GM21825 (cell line): ENCODE measurements around the gene NLGN1.

ENCODE experiments used
- ATAC-seq: cut with Tn5 transposase; IDR thresholded peaks from one replicate; pipeline ENCODE4 v1.9.1; 2021; ENCODE audit warnings: mild to moderate bottlenecking, moderate library complexity; ENCODE audit not compliant: unreplicated experiment

The NLGN1 gene

DNA sequence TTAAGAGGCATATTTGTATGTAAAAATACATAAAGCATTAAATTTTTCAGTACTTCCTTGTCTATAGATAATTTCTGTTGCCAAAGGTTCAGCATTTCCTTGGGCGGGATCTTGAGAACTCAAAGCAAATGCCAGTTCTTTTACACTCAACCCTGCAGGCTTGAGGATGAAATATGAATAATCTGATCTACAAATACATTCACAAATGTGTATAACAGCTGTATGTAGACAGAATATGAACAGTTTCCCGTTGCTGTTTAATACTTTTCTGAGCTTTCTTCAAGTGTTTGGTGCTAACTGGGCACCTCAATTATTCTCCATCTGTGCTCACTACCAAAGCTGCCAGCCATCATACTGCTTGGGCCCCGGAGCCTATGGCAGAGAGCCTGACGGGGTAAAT, 661.3 kb downstream of the NLGN1 start:
- ATAC-seq, result no peak

DNA sequence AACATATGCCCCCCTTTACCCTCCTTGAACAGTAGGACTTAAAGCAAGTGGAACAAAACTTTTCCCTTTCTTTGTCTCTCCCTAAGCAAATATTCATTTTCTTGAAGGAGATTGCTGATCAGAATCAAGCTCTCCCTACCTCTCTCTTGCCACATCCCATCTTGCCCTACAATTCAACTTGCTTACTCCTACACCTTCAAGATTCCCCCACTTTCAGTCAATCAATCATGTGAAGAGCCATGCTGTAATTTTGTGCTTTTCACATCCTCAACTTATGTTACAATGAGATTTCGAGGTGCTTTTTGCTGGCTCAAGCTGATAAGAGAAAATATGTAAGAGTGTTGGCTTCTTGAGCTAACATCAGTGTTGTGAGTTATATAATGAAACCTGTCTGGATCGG, 662.9 kb downstream of the NLGN1 start:
- no peak for ATAC-seq

DNA sequence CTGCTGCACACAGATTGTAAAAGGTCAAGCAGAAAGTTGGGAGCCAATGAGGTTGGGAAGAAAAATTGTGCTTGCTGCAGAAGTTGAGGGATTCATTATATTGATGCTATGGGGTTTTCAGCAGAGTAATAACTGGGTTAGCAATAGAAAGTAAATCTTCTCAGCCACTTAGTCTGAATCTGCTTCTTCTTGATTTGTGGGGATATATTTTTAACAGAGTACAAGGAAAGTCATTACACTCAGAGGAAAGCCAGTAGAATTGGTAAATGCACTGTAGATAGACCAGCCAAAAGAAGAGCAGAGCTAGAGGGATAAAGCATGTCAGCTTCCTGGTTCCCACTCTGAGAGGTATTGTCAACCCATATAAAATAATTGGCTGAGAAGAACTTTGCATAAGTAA, 663.6 kb downstream of the NLGN1 start:
- ATAC-seq, result no peak

DNA sequence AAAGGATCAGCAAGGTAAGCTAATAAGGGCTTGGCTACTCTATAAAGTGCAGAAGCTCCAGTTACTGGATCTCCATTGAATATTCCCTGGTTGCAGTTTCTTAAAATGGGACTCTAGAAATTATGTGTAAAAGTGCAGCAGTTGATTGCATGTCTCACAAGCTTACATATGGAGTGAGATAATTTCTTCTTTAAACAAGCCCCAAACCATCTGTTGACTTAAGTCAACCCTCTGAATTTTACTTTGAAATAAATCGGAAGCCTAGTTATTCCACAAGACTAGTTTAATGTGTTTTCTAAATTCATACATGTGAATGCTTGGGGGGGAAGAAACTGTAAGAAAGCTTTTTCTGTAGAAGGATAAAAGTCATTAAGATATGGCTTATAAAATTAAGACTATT, 664.2 kb downstream of the NLGN1 start:
- ATAC-seq, result no peak

DNA sequence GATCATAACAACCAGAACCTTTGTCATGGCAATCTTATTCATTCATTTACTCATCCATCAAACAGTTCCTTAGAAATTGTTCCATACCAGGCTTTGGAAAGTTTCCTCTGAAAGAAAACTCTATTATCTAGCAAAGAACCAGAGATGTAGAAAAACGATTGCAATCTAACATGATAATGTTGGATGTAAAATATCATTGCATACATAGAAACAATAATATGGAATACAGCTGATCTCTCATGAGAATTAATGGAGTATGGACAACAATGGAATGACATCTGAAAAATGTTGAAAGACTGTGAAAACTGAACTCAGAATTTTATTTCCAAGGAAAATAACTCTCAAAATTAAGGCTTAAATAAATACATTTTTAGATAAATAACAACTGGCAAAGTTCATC, 665.4 kb downstream of the NLGN1 start:
- no peak for ATAC-seq

DNA sequence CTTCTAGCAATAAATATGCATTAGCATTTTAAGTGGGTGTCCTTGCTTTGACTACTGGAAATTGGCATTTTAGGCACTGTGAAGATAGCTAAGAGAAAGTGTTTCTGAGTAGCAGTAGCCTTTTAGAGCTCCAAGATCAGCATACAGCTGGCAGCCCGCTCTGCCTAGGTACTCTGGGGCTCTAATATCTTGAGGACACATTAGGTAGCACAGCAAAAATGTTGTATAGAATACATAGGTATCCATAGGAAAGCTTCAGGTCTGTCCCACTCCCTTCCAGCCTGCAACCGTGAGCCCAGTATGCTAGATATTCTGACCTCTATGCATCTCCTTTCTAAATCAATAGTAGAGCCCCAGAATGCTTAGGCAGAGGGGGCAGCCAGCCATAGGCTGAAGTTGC, 670.5 kb downstream of the NLGN1 start:
- ATAC-seq, result no peak

DNA sequence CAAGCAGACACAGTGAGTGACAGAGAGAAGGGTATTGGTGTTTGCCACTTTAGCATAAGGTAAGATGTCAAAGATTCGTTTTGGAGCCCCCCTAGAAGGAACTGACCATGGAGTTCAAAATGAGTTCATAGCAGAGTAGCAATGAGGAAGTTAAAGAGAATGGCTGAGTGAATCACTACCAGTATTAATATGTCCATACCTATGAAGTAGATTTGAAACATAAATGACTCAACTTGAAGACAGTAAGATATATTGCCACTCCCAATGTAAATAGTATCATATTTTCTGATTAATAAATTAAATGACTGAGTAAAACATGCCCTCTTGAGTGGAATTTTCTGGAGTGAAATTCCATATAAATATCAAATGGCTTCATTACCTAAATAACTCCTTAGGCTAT, 675.1 kb downstream of the NLGN1 start:
- no peak for ATAC-seq

DNA sequence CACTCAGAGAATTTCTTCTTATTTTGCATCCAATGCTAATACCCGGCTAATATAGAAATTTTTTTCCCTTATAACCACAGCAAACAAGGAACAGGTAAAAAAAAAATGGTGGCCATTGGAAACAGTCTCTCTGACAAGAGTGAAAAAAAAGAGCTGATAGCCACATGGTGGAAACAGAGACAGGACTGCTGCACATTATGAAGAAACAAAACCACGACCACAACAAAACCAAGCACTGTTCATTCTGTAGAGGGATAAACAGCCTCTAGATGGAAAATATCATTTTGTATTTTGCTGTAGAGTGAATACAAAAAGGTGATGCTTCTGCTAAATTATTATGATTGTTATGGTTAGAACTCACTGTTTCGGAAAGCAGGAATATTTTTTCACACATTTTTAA, 686.2 kb downstream of the NLGN1 start:
- no peak for ATAC-seq

DNA sequence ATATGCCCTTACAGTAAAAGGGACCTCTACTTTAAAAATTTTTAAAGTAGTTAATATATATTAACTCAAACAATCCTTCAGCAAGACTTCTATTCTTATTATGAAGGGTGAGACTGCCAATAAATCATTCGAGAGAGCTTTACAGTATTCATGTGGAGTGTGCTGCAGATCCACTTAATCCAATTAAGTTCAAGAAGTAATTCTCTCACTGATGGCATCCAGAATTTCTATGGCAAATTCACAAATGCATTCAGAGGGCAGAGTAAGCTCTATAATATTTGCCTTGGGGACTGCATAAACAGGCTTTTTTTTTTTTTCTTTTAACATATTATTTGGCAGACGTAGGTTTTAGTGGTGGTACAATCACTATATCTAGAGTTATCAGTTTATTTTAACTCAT, 692.0 kb downstream of the NLGN1 start:
- ATAC-seq, result no peak

DNA sequence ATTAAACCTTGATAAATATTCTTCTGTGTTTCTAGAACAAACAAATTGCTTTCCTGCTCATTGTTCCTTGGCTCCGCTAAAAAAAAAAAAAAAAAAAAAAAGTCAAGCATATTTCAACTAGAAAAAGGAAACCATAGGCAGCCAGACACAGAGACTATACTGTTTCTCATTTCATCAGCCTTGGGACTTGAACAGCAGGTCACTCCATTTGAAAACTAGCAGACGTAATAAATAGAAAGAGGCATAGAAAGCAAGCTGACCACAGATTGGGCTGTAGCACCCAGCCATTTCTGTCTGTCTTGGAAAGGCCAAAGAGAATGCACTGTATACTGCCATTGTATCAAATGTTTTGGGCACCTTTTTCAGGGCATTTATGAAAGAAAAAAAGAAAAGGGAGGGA, 697.1 kb downstream of the NLGN1 start:
- no peak for ATAC-seq

DNA sequence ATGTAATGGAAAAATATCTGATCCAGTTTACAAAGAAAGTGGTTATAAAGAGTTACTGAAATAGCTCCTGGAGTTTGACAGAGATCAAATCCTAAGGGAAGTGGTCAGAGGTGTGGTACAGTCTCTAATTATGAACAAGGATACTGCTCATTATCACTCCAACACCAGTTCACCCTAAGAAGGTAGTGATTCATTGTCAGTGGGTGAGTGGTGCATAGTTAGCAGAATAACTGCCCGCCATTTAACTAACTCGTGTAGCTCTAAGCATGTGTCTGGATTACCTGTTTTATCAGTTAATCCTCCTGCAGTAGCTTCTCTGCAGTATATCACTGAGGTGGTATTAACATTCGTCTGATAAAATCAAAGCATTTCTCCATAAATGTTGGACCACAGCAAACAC, 700.1 kb downstream of the NLGN1 start:
- ATAC-seq, result no peak

DNA sequence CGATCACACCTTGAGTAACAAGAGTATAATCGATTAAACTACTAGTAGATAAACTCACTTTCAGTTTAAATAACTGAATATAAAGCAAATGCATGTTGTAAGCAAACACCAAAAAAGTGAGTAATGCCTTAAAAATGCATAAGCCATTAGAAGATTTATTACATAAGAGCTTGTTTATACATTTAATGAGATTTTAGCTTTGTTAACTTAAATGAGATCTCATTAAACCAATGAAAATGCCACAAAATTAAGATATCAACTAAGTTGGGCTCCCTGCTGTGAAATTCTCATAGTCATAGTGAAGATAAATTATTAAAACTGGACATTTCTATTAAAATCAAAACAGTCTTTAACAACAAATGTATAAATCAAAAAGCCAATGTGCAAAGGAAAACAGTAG, 701.2 kb downstream of the NLGN1 start:
- no peak for ATAC-seq

DNA sequence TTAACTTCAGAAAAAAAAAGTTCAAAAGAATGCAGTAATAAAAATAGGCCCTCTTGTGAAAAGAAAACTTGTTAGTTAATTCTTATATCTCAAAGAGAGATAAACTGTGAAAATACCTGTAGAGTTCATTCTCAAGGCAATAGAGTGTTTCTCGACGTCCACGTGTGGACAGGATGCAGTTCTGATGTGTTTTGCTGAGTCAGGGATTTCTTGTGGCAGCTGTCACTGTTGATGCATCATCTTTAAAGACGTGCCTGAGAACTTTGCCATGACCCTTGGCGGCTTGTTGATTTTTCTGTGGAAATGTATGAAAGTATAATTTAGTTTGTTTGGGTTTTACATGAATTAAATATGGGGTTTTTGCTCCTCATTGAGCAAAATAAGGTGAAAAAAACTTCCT, 702.2 kb downstream of the NLGN1 start:
- no peak for ATAC-seq

DNA sequence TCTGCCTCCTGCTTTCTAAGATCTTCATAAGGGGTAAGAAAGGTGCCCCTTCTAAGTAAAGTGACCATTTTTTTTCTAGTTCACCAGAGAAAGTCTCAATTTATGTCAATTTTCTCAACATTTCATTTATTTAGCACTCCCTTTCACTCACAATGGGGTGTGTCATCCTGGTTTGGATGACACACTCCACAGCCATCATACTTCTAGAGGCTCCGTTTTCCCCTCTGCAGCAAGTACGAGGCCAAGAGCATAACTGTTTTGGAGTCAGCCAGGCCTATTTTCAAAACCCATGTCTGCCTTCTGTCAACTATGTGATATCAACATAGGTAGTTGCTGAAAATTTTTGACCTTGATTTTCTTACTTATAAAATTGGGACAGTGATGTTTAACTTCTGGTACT, 703.2 kb downstream of the NLGN1 start:
- ATAC-seq, result no peak

DNA sequence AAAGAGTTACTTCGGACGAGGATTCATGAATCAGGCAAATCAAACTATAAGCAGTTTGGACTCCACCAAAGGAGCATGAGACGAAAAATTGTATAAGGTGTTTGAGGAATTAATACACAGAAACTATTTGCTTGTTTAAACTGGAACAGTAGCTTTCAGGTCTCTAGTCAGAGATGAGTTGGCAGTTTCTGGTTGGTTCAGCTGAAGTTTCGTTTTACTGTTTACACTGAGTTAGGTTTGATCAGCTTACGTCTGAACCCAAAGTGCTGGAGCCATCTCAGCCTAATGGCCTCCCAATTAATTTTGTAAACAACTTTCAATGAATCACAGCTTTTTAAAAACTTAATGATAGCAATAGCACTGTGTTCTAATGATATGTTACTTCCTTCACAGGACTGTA, 703.7 kb downstream of the NLGN1 start:
- ATAC-seq, result no peak

DNA sequence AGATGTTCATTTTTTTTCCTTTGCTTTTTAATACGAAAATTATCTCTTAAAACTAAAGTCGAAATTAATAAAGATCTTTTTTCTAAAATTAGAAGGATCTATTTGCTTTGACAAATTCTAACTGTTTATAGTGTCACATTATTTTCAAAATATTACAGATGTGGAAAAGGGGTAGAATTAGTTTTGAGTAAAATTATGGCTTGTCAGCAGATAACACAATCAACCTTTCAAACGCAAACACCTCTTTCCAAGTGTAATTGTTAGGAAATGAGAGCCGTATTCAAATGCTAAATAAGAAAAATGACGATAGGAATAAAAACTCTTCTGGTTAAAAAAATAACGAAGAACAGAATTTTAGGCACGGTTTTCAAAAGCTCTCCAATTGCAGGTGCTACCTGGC, 704.7 kb downstream of the NLGN1 start:
- ATAC-seq, result no peak

DNA sequence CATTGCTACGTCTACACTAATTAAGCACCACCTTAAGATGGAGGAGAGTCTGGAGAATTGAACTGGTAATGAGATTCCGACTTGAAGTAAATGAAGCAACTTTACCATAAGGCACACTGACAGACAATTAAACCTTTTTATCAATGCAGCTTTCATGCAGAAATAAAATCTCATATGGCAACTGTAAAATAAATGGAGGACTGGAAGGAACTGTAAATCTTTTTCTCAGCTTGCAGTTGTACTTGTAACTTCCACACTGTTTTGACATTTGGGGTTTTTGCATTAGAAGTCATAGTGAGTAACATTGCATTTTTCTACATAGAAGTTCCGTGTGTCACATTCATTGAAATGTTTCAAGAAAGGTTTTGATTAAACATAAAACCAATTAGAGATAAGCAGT, 705.3 kb downstream of the NLGN1 start:
- ATAC-seq, result no peak

DNA sequence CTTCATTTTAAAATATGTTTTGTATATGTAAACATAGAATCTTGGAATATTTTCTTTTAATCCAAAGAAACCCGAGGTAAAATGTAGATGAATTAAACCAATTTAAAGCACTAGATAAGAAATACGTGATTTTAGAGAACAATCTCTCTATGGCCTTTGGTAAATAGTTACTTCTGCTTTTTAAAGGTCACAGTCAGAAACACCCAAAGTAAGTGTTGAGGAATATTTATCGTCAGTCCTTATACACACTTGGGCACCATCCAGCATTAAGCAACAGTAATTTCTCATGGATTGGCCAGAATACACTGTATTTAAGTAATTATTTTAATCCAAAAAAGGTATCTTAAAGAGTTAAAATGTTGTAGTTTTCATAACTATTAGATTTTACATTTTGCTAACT, 713.2 kb downstream of the NLGN1 start:
- no peak for ATAC-seq

DNA sequence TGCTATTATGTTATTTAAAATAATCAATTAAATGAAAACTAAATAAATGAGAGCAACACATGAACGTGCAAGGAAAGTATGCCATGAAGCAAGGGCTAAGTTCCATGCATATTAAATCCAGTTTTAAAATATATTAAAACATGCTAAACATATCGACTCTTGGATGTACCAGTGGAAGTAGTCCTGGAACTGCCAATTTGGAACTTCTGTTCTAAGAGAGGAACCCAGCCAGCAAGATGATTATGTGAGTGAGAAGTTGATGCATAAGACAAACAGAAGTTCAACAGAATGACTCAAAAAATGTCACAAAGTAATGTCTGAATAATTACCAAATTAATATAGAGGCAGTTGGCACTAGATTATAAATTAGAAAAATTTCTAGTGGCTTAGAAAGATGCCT, 714.2 kb downstream of the NLGN1 start:
- no peak for ATAC-seq

DNA sequence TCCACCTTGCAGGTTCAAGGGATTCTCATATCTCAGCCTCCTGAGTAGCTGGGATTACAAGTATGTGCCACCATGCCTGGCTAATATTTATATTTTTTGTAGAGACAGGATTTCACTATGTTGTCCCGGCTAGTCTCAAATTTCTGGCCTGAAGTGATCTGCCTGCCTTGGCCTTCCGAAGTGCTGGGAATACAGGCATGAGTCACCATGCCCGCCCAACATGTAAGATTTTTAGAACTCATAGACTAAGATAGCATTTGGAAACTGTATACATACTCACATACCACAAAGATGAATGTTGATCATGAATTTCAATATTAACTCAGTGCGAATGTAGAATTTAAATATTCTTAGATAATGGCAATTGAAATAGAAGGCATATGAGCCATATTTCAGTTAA, 718.9 kb downstream of the NLGN1 start:
- ATAC-seq, result no peak

DNA sequence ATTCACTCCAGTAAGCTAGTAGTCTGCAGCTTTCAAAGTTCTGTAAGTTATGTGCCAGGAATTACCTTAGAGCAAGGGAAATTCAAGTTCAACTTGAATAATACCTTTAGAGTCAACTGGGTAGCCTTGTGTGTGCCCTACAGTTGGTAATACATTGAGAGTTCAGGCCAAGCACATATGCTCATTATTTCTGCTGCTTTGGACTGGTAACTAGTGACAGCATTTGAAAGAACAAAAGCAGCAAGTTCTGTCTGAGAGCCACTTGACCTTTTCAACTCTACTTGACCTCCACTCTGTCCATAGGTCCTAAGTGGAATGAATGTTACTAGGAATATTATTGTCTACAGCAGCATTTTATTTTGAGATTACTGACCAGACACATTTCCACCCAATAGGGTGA, 723.5 kb downstream of the NLGN1 start:
- no peak for ATAC-seq

DNA sequence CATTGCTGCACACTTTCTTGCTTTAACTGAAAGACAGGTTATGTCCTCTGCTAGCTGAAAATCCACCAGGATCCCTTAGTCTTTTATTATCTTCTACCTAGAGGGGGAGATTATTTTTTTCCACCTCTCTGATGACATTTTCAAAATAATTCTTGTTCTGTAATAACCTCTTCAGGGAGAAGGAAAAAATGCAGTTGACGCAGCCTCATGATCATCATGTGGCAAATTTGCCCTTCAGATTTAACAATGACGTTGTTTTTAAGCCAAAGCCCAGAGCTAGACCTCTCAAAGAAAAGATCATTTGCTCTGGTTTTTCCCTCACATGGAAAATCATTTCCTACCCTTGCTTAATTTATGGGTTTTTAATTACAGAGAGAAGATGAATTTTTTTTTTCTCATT, 724.9 kb downstream of the NLGN1 start:
- no peak for ATAC-seq

DNA sequence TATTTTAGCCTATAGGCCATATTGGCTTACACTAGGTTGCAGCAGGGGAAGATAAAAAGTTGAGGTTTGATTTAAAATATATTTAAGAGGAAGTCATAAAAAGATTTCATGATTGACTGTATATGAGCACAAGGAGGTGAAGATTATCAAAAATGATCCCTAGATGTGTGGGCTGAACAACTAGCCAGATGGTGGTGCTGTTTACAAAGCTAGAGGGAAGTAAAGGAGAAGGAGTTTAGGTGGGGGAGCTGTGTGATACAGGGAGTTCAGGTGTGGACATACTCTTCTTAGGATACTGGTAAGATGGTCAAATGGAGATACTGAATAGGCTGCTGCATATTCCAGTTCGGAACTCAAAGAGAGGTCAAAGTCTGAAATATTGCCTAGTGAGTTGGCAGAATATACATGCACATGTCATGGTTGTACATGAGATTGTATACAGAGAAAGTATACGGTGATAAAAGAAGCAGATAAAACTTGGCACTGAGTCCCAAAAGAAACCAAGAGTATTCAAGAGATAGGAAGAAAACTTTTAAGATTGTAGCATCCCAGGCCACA, 727.8 kb downstream of the NLGN1 start:
- ATAC-seq, result no peak
